Heart right ventricle (tissue), 16 donors: Measurements from ENCODE around the gene DRC1. TPM values are rescaled to one million over a fixed set of nuclear protein-coding genes. Genes with fewer than 3 reads are reported as not detected.

Source experiments
- ATAC-seq, 8 donors: fragments of 200-7000 bp; cut with Tn5 transposase; one replicate each; pipeline ENCODE4 v1.9.1; 2020; ENCODE audit warnings: mild to moderate bottlenecking in 8 of 8, moderate library complexity in 8 of 8, moderate number of reproducible peaks in 1 of 8
- DNase-seq, 2 donors: peaks; one replicate each; pipeline ENCODE4 v3.0.0-alpha.2; 2020
- H3K27ac ChIP-seq, 10 donors: fragments of 200-600 bp; sonication (generic) in 2 of 10; one replicate each; pipeline versions ENCODE4 v1.5.0 to v1.8.0; 2020 to 2022; ENCODE audit warnings: mild to moderate bottlenecking in 3 of 10
- H3K27me3 ChIP-seq, 7 donors: fragments of 200-600 bp; one replicate each; pipeline ENCODE4 v1.8.0; 2021 to 2022; ENCODE audit warnings: mild to moderate bottlenecking in 2 of 7
- H3K36me3 ChIP-seq, 9 donors: fragments of 200-600 bp; sonication (generic) in 1 of 9; one replicate each; pipeline versions ENCODE4 v1.5.0 to v1.8.0; 2020 to 2022; ENCODE audit warnings: mild to moderate bottlenecking in 2 of 9
- H3K4me1 ChIP-seq, 9 donors: fragments of 200-600 bp; sonication (generic) in 1 of 9; one replicate each; pipeline versions ENCODE4 v1.5.0 to v1.8.0; 2020 to 2022; ENCODE audit warnings: mild to moderate bottlenecking in 4 of 9
- H3K4me3 ChIP-seq, 10 donors: fragments of 200-600 bp; sonication (generic) in 2 of 10; one replicate each; pipeline versions ENCODE4 v1.5.0 to v1.8.0; 2020 to 2022; ENCODE audit warnings: mild to moderate bottlenecking in 7 of 10, moderate library complexity in 2 of 10
- H3K9me3 ChIP-seq, 11 donors: fragments of 200-600 bp in 10 of 11; sonication (generic) in 2 of 11; one replicate each; pipeline versions ENCODE4 v1.5.0 to v1.8.0; 2013 to 2022; ENCODE audit warnings: mild to moderate bottlenecking in 2 of 11, control low read depth in 1 of 11, moderate library complexity in 1 of 11
- CTCF ChIP-seq, 9 donors: fragments of 200-600 bp; sonication (generic) in 2 of 9; IDR thresholded peaks; one replicate each; pipeline versions ENCODE4 v1.5.0 to v1.8.0; 2021 to 2022; ENCODE audit warnings: antibody characterized with exemption in 9 of 9, mild to moderate bottlenecking in 5 of 9, moderate library complexity in 1 of 9
- WGBS, 2 donors: extraction: QIAGEN DNeasy Blood & Tissue Kit; methylation state at CpG; one replicate each; pipeline ENCODE4 v1.1.7; 2013; ENCODE audit warnings: inconsistent platforms in 1 of 2; 5-methylcytosine and 5-hydroxymethylcytosine counted together
- intact Hi-C, 10 donors: fragments of 100-400 bp; cut with DNase I; formaldehyde crosslinking; loops; one replicate each; pipeline versions ENCODE4 v1.11.1 to v1.14.2; 2022
- polyA plus RNA-seq, 2 donors: library from polyadenylated mRNA; stranded (reverse); fragments of 200-250 nt; gene quantifications; one replicate each; pipeline ENCODE4 v1.2.3, GENCODE V29; 2013
- total RNA-seq, 10 donors: library from RNA; stranded (reverse); fragmentation: NEBNext Ultra II Directional in 3 of 10; extraction: Animal tissue kit (Norgen Biotek cat#: 25700) in 3 of 10; gene quantifications; one replicate each; pipeline versions ENCODE4 v1.2.1 to v1.2.4, GENCODE V29; 2021 to 2023
- donor health status: Arrhythmogenic right ventricular cardiomyopathy.
- donor health status: ischemic (EF 13 %, LVEDD 7.1; RV severe dilation, severe dysfunction).
- donor health status: healthy with polysubstance abuse.
- donor health status: DM: no; HTN: yes; CAD: no.
- donor health status: DM: no; HTN: no; CAD: no.
- donor health status: ischemic (EF 25% LVEDD 6.9; RV normal size, moderate dysfunction).
- donor health status: ischemic (EF 25% LVEDD 5.7; RV mildly dilated, moderate dysfunction).
- donor health status: healthy.
- donor health status: DM: yes; HTN: yes; CAD: no.
- donor health status: Ischemic cardiomyopathy.
- donor health status: ischemic (EF 35%, LVEDD 5.7; RV mildly dilated, moderate dysfunction).
- donor health status: nonischemic (EF 11% LVEDD 7.7; RV severe dilation, severe dysfunction).
- donor health status: DM: yes; HTN: yes; CAD: no.
- donor health status: PGD.
- donor health status: ischemic (EF 29% LVEDD 5.4; RV normal size, mild dysfunction).
- donor health status: nonischemic (EF 23%, LVEDD 6.1; RV moderate dilation, normal function).

Gene DRC1
- total and polyA plus RNA-seq, 12 donors: 0.06 to 0.37 (median 0.20) TPM; not detected in 8

DNA sequence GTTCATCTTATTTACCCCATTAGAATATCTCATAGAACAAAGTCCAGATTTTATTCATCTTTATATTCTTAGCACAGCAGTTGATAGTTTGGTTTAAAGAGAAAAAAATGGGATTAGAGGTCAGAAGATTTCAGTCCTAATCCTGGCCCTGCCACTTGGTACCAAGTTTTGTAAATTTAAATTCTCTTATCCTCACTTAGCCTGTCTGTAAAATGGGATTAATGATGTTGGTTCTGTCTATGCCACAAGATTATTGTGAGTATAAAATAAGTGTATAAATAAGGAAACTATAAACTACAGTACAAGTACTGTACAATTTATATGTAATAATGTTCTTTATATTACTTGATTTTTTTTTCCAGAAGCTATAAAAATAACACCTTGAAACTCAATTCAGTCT lies 17.1 kb upstream of the DRC1 start:
- intact Hi-C loops: no loop called here
- H3K36me3 ChIP-seq: peaks cover 0 to 91% (median 19%) of the 10 kb centered on the region in 9 donors
- no peak for TF ChIP-seq CTCF (IDR thresholded peaks at IDR 0.05)
- peaks cover 0 to 3% (median 0%) of the 10 kb centered on the region in 9 donors for H3K4me1 ChIP-seq
- DNase-seq: no peak
- no peak overlapping the region for H3K27ac ChIP-seq
- no peak overlapping the region for H3K4me3 ChIP-seq
- H3K9me3 ChIP-seq: no peaks in the 10 kb centered on the region
- no peaks in the 10 kb centered on the region for H3K27me3 ChIP-seq
- no peak for ATAC-seq

DNA sequence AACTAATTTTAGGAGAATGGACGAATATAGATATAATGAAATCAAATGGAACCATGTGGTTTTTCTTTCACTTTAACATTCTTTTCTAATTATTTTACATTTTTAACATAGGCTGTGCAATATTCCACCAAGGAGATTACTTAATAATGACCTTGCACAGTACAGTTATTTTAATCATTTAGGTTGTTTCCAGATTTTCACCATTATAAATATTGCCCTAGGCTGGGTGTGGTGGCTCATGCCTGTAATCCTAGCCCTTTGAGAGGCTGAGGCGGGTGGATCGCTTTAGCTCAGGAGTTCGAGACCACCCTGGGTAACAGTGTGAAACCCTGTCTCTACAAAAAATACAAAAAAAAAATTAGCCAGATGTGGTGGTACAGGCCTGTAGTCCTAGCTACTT lies 14.5 kb upstream of the DRC1 start:
- WGBS, 2 donors: 96 to 100% methylated on average over 4 of the region's 4 CpGs
- intact Hi-C loops: no loop called here

DNA sequence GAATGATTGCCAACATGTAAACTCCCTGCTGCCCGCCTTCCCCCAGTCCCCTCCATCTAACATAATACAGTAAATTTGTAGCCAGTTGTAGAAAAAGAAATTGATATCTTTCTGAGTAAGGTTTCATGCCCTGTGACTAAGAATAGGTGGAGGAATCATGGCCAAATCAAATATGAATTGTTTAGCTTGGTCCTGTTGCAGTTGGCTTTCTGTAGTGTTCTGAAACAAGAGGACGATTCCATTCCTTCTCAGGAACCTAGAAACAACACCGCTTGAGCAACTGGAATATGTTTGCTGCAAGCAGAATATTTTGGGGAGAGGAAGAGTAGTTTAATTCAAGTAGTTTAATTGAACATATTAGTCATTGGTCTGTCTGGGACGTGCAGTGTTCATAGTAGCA lies 7.0 kb upstream of the DRC1 start:
- WGBS, 2 donors: 87 to 88% methylated on average over 4 of the region's 4 CpGs
- no peak for ATAC-seq
- H3K27me3 ChIP-seq: no peaks in the 10 kb centered on the region
- no peaks in the 10 kb centered on the region for H3K4me1 ChIP-seq
- H3K4me3 ChIP-seq: no peak overlapping the region
- no peaks in the 10 kb centered on the region for H3K9me3 ChIP-seq
- intact Hi-C loops: no loop called here
- peaks cover 0 to 50% (median 4%) of the 10 kb centered on the region in 9 donors for H3K36me3 ChIP-seq
- TF ChIP-seq CTCF (IDR thresholded peaks at IDR 0.05): no peak
- no peak overlapping the region for H3K27ac ChIP-seq
- no peak for DNase-seq

More for the DNA sequence above, 14.5 kb upstream of the DRC1 start:
- no peaks in the 10 kb centered on the region for H3K9me3 ChIP-seq
- DNase-seq (no peak), ATAC-seq (no peak)
- no peak for TF ChIP-seq CTCF (IDR thresholded peaks at IDR 0.05)
- H3K27ac ChIP-seq: no peak overlapping the region
- H3K4me1 ChIP-seq: peaks cover 0 to 1% (median 0%) of the 10 kb centered on the region in 9 donors
- peaks cover 0 to 93% (median 14%) of the 10 kb centered on the region in 9 donors for H3K36me3 ChIP-seq
- no peaks in the 10 kb centered on the region for H3K27me3 ChIP-seq
- no peak overlapping the region for H3K4me3 ChIP-seq

DNA sequence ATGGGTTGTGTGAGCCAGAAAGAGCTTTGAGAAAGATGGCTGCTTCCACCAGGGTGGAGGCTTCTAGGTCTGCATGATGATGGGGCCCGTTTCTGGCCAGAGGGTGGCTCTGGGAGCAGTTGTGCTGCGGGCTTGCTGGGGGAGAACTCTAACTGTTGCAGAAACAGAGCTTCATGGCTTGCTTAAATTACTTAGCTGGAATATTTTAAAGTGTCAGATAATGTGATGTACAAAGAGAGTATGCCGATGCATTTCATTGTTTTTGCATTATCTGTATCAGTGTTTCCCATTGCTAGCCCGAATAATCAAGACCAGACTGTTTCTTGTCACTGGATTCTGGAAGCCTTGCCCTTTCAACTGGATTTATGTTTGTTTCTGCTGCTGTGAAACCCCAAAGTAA lies 6.3 kb upstream of the DRC1 start:
- intact Hi-C loops: no loop called here
- Histone ChIP-seq H3K4me1 (no peaks in the 10 kb centered on the region), H3K27ac (no peak overlapping the region), H3K4me3 (no peak overlapping the region), H3K9me3 (no peaks in the 10 kb centered on the region), H3K36me3 (peaks cover 0 to 43% (median 4%) of the 10 kb centered on the region in 9 donors), H3K27me3 (no peaks in the 10 kb centered on the region)
- no peak for DNase-seq
- TF ChIP-seq CTCF (IDR thresholded peaks at IDR 0.05): no peak
- no peak for ATAC-seq
- WGBS, 2 donors: 66 to 75% methylated on average over 4 of the region's 4 CpGs
